ENCODE results near the gene ACTL10.

DNA sequence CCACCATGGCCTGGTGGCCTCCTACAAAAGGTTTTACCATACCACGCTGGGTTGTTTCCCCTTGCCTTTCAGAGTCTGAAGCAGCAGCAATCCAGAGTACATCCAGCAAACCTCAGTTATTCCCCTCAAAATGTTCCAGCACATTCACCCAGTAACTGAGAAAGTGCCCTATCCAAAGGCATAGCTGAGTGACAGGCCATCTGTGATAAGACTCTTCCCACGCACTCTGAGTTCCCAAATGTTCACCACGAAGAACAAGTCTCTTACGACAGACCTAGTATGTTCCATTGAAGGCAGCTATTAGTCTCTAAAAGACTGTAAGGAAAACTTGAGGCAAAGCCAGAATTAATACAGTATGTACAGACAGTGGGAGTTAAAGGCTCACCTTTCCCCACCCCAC is 36.2 kb upstream of the ACTL10 start:
- TF ChIP-seq, protein P1, sequence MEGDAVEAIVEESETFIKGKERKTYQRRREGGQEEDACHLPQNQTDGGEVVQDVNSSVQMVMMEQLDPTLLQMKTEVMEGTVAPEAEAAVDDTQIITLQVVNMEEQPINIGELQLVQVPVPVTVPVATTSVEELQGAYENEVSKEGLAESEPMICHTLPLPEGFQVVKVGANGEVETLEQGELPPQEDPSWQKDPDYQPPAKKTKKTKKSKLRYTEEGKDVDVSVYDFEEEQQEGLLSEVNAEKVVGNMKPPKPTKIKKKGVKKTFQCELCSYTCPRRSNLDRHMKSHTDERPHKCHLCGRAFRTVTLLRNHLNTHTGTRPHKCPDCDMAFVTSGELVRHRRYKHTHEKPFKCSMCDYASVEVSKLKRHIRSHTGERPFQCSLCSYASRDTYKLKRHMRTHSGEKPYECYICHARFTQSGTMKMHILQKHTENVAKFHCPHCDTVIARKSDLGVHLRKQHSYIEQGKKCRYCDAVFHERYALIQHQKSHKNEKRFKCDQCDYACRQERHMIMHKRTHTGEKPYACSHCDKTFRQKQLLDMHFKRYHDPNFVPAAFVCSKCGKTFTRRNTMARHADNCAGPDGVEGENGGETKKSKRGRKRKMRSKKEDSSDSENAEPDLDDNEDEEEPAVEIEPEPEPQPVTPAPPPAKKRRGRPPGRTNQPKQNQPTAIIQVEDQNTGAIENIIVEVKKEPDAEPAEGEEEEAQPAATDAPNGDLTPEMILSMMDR (IDR thresholded peaks at IDR 0.05) = no peak
- no peak for TF ChIP-seq POLR2A (IDR thresholded peaks at IDR 0.05)
- TF ChIP-seq EP300 (IDR thresholded peaks at IDR 0.05) = no peak

All from sigmoid colon (tissue), 4 donors.